Epithelial cell of proximal tubule (primary cell): ENCODE results near the gene RGS9. TPM values are rescaled to one million over a fixed set of nuclear protein-coding genes. Genes with fewer than 3 reads are reported as not detected.

ENCODE experiments used
- DNase-seq: peaks from one replicate; pipeline ENCODE4 v3.0.0-alpha.2; 2011; ENCODE audit warnings: low read depth
- H3K4me3 ChIP-seq: 2 replicates; pipeline ENCODE4 v1.5.1; 2011; ENCODE audit warnings: low read depth, mild to moderate bottlenecking, low read length
- total RNA-seq: library from RNA; depleted of rRNA; stranded (reverse); fragments of >200 nt; gene quantifications from 2 replicates; pipeline ENCODE4 v1.2.3, GENCODE V29; 2015
- TF ChIP-seq, protein P1 (sequence below): conservative IDR thresholded peaks from 2 replicates; pipeline ENCODE4 v1.5.1; 2012; ENCODE audit warnings: low read depth, mild to moderate bottlenecking, low read length

Gene RGS9
- total RNA-seq, 1 donor from 2014 or later, result 5.2 TPM

DNA sequence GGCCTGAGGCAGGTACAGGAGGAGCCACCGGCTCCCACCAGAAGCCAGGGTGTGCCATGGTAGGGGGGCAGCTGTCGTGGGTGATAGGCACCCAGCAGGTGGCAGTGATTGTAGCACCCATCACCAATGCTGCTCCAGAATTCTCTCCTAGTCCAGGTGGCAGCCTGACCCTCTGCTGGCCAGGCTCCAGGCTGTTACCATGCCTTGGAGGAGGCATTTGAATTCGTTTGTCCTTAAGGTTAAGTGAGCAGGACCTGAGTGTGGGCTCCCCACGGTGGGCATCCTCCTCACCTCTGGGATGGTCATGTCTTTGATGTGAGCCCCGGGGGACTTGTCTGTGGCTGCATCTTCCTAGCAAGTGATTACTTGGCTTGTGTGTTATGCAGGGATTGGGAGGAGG lies 59.4 kb downstream of the RGS9 start:
- no peak for DNase-seq
- TF ChIP-seq, protein P1, sequence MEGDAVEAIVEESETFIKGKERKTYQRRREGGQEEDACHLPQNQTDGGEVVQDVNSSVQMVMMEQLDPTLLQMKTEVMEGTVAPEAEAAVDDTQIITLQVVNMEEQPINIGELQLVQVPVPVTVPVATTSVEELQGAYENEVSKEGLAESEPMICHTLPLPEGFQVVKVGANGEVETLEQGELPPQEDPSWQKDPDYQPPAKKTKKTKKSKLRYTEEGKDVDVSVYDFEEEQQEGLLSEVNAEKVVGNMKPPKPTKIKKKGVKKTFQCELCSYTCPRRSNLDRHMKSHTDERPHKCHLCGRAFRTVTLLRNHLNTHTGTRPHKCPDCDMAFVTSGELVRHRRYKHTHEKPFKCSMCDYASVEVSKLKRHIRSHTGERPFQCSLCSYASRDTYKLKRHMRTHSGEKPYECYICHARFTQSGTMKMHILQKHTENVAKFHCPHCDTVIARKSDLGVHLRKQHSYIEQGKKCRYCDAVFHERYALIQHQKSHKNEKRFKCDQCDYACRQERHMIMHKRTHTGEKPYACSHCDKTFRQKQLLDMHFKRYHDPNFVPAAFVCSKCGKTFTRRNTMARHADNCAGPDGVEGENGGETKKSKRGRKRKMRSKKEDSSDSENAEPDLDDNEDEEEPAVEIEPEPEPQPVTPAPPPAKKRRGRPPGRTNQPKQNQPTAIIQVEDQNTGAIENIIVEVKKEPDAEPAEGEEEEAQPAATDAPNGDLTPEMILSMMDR, result no peak
- no peak overlapping the region for H3K4me3 ChIP-seq

DNA sequence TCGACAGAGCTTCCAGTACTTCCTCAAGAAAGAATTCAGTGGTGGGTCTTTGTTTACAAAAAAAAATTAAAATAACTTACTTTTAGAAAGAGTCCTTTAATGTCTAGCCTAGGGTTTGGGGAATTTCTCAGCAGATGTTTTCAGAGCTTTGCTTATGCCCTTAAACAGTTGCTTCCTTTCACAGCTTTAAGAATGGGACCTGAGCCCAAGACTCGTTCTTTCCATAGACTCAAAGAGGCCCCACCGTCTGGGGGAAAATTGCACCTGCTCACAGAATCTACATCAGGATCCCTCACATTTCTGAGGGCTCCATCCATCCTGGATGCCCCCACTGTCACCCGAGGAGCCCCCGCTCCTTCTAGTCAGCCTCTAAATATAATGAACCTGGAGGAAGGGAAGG lies 60.0 kb downstream of the RGS9 start:
- no peak overlapping the region for H3K4me3 ChIP-seq
- TF ChIP-seq, protein P1, result no peak
- DNase-seq, result no peak

DNA sequence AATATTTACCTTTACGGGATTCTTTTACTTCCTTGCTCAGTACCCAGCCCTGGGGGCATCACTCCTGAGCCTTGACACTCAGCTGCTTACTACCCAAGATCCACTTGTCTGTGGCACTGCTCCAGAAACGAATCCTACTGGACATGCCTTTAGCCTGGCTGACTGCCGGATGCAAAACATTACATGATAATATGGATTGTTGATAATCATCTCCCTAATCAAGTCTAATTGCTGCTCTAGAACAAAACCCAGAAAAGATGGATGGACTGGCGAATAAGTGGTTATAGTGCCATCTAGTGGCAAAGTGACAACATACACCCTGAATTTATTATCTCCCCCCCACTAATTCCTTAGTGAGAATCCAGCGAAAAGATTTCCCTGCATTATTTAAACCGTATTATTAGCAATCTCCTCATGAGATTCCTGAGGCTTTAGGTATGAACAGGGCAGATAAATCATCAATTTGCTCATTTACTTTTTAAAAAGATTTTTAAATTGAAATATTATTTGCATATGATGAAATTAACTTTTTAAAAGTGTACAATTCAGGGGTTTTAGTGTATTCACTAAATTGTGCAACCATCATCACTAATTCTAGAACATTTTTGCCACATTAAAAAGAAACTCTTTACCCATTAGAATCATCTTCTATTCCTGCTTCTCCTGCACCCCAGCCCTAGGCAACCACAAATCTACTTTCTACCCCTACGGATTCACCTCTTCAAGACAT lies 61.6 kb downstream of the RGS9 start:
- no peak for DNase-seq
- TF ChIP-seq, protein P1, result peak; percentile 78
- H3K4me3 ChIP-seq, result no peak overlapping the region

DNA sequence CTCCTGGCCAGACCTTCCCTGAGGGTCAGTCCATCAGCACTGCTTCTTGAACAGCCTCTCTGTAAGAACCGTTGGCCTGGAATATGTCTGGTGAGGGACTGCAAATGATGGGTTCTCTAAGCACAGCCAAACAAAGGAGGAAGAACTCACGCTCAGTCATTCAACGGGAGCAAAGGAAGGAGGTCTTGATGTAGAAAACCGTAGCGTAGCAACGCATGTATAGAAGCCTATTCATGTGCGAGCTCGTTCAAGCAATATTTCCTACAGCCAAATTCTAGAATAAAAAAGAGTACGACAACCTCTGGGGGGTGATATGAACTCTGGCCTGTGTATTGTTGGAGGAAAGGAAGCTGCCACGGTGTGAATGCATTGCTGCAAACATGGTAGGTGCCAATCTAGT lies 64.2 kb downstream of the RGS9 start:
- H3K4me3 ChIP-seq, result no peak overlapping the region
- TF ChIP-seq, protein P1, result no peak
- DNase-seq, result no peak

DNA sequence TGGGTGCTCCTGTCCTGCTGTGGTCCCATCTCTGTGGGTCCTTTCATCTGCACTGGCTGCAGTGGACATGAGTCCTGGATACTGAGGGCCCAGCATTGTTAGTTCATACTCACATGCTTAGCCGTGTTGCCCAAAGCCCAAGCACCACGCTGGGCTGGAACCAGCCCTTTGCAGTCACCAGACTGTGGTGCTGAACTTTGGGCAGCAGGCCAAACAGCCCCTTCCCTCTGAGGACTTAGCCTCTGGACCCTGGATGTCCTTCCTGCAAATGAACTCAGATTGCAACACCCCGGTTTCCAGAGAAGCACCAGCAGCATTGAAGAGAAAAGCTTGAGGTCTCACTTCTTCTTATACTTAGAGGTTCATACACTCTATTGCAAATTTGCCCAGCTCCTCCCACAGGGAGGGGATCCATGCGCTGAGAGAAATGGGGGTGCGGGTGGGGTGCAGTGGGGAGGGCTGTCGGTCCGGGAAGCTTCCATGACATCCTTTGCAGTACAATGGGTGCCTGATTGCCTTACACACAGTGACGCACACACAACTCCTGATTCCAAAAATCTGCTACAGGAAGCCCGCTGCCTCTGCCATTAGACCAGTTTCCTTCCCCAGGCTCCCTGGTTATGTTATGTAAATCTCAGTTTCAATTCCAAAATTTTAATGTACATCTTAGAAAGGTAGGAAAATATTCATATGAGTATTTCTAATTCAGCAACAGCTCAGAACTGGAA lies 65.8 kb downstream of the RGS9 start:
- H3K4me3 ChIP-seq, result no peak overlapping the region
- TF ChIP-seq, protein P1, result no peak
- no peak for DNase-seq

DNA sequence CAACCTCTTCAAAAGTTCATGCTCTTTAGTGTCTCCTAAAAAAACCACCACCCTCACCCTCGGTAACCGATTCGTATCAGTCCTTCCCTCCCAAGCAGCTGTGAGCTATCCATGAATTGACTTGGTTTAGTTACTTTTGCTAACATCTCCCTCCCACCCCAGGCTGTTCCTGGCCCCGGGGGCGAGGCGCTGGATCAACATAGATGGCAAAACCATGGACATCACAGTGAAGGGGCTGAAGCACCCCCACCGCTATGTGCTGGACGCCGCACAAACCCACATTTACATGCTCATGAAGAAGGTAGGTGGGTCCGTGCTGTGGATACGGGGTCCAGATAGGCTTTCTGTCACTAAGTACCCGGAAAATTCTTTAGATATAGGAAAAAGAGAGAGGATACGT lies 66.8 kb downstream of the RGS9 start:
- TF ChIP-seq, protein P1, result no peak
- DNase-seq, result no peak
- no peak overlapping the region for H3K4me3 ChIP-seq
